Tibial artery (tissue), 4 donors: ENCODE results near the gene OR8A1.
A peak's percentile ranks its signal among the peaks of the same experiment; 100 is the strongest.

Experiments
- DNase-seq, 2 donors: peaks; one replicate each; pipeline ENCODE4 v3.0.0-alpha.2; 2019
- H3K27ac ChIP-seq, 2 donors: fragments of 200-600 bp; sonication (generic) in 1 of 2; 1 replicate in 1 of 2; 2 replicates in 1 of 2; pipeline ENCODE4 v1.5.1; 2018 to 2019; ENCODE audit warnings: mild to moderate bottlenecking in 1 of 2
- H3K27me3 ChIP-seq, 2 donors: fragments of 200-600 bp; sonication (generic) in 1 of 2; one replicate each; pipeline versions ENCODE4 v1.5.1 to v1.6.0; 2016 to 2019
- H3K36me3 ChIP-seq, 3 donors: fragments of 200-600 bp; sonication (generic) in 2 of 3; one replicate each; pipeline ENCODE4 v1.5.1; 2016 to 2019; ENCODE audit warnings: mild to moderate bottlenecking in 2 of 3
- H3K4me1 ChIP-seq, 4 donors: fragments of 200-600 bp; sonication (generic) in 2 of 4; 1 replicate in 3 of 4; 2 replicates in 1 of 4; pipeline ENCODE4 v1.5.1; 2016 to 2019
- H3K4me3 ChIP-seq, 2 donors: fragments of 200-600 bp; sonication (generic) in 1 of 2; 1 replicate in 1 of 2; 2 replicates in 1 of 2; pipeline ENCODE4 v1.5.1; 2018 to 2019; ENCODE audit warnings: mild to moderate bottlenecking in 2 of 2
- H3K9me3 ChIP-seq, 3 donors: fragments of 200-600 bp; sonication (generic) in 1 of 3; one replicate each; pipeline ENCODE4 v1.5.1; 2016 to 2019
- intact Hi-C: fragments of 100-400 bp; cut with DNase I; formaldehyde crosslinking; loops from one replicate; pipeline ENCODE4 v1.15.0; 2023; ENCODE audit warnings: low total_unique reads
- TF ChIP-seq, protein P1 (sequence below), 2 experiments: fragments of 200-600 bp in 1 of 2; fragments of 450-650 bp in 1 of 2; IDR thresholded peaks; one replicate each; pipeline ENCODE4 v1.5.1; 2017 to 2019; ENCODE audit warnings: antibody characterized with exemption in 2 of 2, mild to moderate bottlenecking in 1 of 2, moderate library complexity in 1 of 2

The OR8A1 gene

DNA sequence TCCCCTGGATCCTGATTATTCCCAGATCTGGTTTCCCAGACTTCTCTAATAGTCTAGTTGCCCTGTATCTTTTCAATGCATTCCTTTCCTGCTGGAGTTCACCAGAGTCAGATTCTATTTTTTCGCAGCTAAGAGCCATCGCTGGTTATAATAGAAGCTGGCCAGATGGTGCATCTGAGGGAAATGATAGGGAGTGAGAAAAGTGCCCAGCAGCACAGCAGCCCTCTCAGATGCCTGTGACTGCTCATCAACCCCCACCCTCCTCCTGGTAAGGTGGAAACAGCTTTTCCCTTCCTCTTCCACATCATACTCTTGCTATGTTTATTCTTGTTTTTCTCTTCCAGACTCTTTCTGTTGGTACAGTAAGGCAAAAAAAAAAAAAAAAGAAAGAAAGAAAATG, 12.8 kb downstream of the OR8A1 start:
- H3K27ac ChIP-seq = no peak overlapping the region
- DNase-seq = no peak
- no peaks in the 10 kb centered on the region for H3K9me3 ChIP-seq
- intact Hi-C loops = loop anchor here (10.0 kb wide), 1 partner anchor 508 kb away; no protein-coding TSS in a partner anchor
- TF ChIP-seq, protein P1, sequence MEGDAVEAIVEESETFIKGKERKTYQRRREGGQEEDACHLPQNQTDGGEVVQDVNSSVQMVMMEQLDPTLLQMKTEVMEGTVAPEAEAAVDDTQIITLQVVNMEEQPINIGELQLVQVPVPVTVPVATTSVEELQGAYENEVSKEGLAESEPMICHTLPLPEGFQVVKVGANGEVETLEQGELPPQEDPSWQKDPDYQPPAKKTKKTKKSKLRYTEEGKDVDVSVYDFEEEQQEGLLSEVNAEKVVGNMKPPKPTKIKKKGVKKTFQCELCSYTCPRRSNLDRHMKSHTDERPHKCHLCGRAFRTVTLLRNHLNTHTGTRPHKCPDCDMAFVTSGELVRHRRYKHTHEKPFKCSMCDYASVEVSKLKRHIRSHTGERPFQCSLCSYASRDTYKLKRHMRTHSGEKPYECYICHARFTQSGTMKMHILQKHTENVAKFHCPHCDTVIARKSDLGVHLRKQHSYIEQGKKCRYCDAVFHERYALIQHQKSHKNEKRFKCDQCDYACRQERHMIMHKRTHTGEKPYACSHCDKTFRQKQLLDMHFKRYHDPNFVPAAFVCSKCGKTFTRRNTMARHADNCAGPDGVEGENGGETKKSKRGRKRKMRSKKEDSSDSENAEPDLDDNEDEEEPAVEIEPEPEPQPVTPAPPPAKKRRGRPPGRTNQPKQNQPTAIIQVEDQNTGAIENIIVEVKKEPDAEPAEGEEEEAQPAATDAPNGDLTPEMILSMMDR (IDR thresholded peaks at IDR 0.05) = no peak
- no peaks in the 10 kb centered on the region for H3K27me3 ChIP-seq
- no peaks in the 10 kb centered on the region for H3K4me1 ChIP-seq
- H3K4me3 ChIP-seq = no peak overlapping the region
- no peaks in the 10 kb centered on the region for H3K36me3 ChIP-seq

DNA sequence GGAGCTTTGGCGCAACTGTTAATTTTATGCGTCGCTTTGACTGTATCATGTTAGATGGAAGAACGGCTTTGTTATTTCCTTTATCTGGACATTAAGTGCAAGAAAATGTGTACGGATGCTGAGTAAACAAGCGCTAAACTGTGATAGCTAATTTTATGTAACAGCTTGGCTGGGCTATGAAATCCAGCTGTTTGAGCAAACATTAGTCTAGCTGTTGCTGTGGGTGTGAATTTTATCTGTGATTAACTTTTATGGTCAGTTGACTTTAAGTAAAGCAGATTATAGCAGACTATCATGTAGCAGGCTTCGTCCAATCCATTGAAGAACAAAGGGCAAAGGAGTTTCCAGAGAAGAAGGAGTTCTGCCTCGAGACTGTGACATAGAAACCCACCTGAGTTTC, 14.0 kb downstream of the OR8A1 start:
- TF ChIP-seq, protein P1 (IDR thresholded peaks at IDR 0.05) = no peak
- Histone ChIP-seq H3K36me3 (no peaks in the 10 kb centered on the region), H3K4me3 (no peak overlapping the region), H3K4me1 (no peaks in the 10 kb centered on the region), H3K27ac (no peak overlapping the region), H3K9me3 (no peaks in the 10 kb centered on the region), H3K27me3 (peaks cover 0 to 3% of the 10 kb centered on the region in 2 donors)
- no peak for DNase-seq
- intact Hi-C loops = loop anchor here (10.0 kb wide), 1 partner anchor 509 kb away; no protein-coding TSS in a partner anchor

DNA sequence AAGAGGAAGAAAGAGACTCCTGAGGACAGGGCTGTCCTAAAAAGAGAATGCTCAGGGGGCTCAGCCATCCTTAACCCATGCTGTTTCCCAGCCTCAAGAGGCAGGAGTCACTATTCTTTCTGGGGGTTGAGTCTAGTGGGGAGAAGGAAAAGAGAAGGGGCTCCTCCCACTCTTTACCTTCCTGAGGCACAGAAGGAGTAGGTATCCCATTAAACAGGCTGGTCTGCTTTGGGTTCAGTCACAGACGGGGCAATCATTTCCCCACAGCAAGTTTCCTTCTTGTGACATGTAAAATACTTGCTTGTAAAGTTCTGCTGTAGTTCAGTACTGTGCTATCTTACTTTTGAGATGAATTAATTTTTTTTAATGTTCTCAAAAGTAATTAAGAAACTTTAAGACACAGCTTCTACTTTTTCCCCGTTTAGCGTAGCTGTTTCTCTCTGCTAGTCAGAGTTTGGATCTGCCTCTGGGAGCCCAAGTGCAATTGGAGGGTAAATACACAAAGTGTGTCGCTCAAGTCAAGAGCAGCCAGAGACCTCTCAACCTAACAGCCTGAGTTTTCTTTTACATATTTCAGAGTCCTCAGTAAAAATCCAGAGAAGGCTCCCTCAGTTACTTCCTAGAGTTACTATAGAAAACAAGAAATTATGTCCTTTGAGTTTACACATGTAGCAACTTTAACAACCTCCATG, 15.0 kb downstream of the OR8A1 start:
- Histone ChIP-seq H3K4me1 (no peaks in the 10 kb centered on the region), H3K36me3 (no peaks in the 10 kb centered on the region), H3K4me3 (no peak overlapping the region), H3K27me3 (peaks cover 0 to 3% of the 10 kb centered on the region in 2 donors), H3K27ac (no peak overlapping the region), H3K9me3 (no peaks in the 10 kb centered on the region)
- intact Hi-C loops = loop anchor here (10.0 kb wide), 1 partner anchor 510 kb away; no protein-coding TSS in a partner anchor
- TF ChIP-seq, protein P1 (IDR thresholded peaks at IDR 0.05) = no peak
- no peak for DNase-seq

DNA sequence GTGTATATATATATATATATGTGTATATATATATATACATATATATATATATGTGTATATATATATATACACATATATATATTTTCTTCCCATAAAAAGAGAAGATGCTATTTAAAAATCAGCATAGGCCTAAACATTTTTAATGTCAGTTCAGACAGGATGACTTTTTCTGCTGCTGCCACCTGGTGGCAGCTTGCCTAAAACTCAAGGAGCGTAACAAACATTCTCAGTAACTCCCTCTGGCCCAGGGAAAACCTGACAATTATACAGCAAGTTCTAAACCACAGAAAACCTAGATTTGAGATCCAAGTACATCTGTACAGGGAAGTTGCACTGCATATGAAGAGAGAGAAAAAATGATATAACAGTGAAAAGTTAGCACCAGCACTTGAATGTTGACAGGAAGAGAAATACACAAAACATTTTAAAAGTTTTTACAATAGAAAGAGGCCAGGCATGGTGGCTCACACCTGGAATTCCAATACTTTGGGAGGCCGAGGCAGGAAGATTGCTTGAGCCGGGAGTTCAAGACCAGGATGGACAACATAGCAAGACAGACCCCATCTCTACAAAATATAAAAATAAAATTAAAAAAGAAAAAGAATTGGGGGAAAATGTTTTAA, 16.6 kb downstream of the OR8A1 start:
- intact Hi-C loops = loop anchor here (10.0 kb wide), 1 partner anchor 512 kb away; no protein-coding TSS in a partner anchor
- no peaks in the 10 kb centered on the region for H3K36me3 ChIP-seq

DNA sequence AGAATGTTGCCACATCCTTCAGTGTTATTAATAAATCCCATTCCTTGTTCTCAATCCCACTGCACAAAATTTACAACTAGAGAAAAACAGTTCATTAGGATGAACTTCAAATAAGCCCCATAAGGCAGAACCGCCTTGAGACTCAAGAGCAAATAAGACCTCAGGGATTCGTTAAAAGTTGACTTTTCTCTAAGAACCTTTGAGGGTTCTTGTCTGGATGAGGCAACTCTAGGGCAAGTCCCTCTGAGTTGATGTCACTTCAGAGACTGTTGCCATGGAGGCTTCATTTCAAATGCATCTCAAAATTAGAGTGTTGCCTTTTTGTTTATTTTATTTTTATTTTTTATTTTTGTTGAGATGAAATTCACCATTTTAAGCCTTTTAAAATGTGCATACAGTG, 21.6 kb downstream of the OR8A1 start:
- Histone ChIP-seq H3K4me1 (no peaks in the 10 kb centered on the region), H3K27me3 (peaks cover 0 to 9% of the 10 kb centered on the region in 2 donors), H3K9me3 (no peaks in the 10 kb centered on the region), H3K27ac (no peak overlapping the region), H3K4me3 (no peak overlapping the region), H3K36me3 (no peaks in the 10 kb centered on the region)
- TF ChIP-seq, protein P1 (IDR thresholded peaks at IDR 0.05) = no peak
- no peak for DNase-seq
- intact Hi-C loops = no loop called here

More for the DNA sequence above, 16.6 kb downstream of the OR8A1 start:
- DNase-seq = peak in 1 of 2 donors; percentile 36
- Histone ChIP-seq H3K4me3 (no peak overlapping the region), H3K9me3 (no peaks in the 10 kb centered on the region), H3K4me1 (no peaks in the 10 kb centered on the region), H3K27me3 (peaks cover 0 to 3% of the 10 kb centered on the region in 2 donors), H3K27ac (no peak overlapping the region)
- TF ChIP-seq, protein P1 (IDR thresholded peaks at IDR 0.05) = peak; percentile 27 to 40
